NT2/D1 (cell line): ENCODE results near the gene C20orf141.

Source experiments
- DNase-seq: peaks from one replicate; pipeline ENCODE4 v3.0.0-alpha.2; 2011; ENCODE audit warnings: low read depth, low spot score
- H3K27me3 ChIP-seq: 2 replicates; pipeline ENCODE4 v1.6.0; 2011; ENCODE audit warnings: mild to moderate bottlenecking; ENCODE audit not compliant: insufficient read length, insufficient read depth
- H3K36me3 ChIP-seq: 2 replicates; pipeline ENCODE4 v1.6.1; 2011; ENCODE audit warnings: mild to moderate bottlenecking, low read length, mixed read lengths; ENCODE audit not compliant: insufficient read depth, insufficient read length
- H3K4me1 ChIP-seq: 2 replicates; pipeline ENCODE4 v1.5.1; 2011; ENCODE audit not compliant: insufficient read depth, insufficient read length
- H3K4me3 ChIP-seq: 2 replicates; pipeline ENCODE4 v1.5.1; 2011; ENCODE audit warnings: low read depth; ENCODE audit not compliant: insufficient read length
- H3K9ac ChIP-seq: 2 replicates; pipeline ENCODE4 v1.6.0; 2011; ENCODE audit warnings: low read depth; ENCODE audit not compliant: insufficient read length
- H3K9me3 ChIP-seq: 2 replicates; pipeline ENCODE4 v1.5.1; 2011; ENCODE audit warnings: mild to moderate bottlenecking, low read length; ENCODE audit not compliant: insufficient read depth
- SUZ12 ChIP-seq: IDR thresholded peaks from 2 replicates; pipeline ENCODE4 v1.6.1; 2011; ENCODE audit not compliant: insufficient read length, insufficient read depth; ENCODE audit errors: extremely low read depth
- YY1 ChIP-seq: IDR thresholded peaks from 2 replicates; pipeline ENCODE4 v1.6.1; 2011; ENCODE audit not compliant: insufficient read length, insufficient read depth
- ZNF274 ChIP-seq: IDR thresholded peaks from 2 replicates; pipeline ENCODE4 v1.6.1; 2011; ENCODE audit warnings: mild to moderate bottlenecking, low read depth, low read length

The C20orf141 gene

GRCh38 chr20:2800521-2801285 is 14.1 kb upstream of the C20orf141 start, which contains the start of gene CPXM1:
Gene CPXM1 (minus strand): TSS chr20:2800627. CDS start chr20:2800572, 55 bp downstream.
- Histone ChIP-seq H3K9ac (peak within 1 kb of the TSS; percentile 98), H3K27me3 (peaks cover 16% of the 10 kb centered on the region), H3K4me3 (peak within 1 kb of the TSS; percentile 90), H3K4me1 (no peaks in the 10 kb centered on the region), H3K36me3 (peaks cover 30% of the 10 kb centered on the region), H3K9me3 (no peaks in the 10 kb centered on the region)
- DNase-seq: peak; percentile 57
- TF ChIP-seq ZNF274 (no peak), SUZ12 (no peak), YY1 (no peak)

DNA sequence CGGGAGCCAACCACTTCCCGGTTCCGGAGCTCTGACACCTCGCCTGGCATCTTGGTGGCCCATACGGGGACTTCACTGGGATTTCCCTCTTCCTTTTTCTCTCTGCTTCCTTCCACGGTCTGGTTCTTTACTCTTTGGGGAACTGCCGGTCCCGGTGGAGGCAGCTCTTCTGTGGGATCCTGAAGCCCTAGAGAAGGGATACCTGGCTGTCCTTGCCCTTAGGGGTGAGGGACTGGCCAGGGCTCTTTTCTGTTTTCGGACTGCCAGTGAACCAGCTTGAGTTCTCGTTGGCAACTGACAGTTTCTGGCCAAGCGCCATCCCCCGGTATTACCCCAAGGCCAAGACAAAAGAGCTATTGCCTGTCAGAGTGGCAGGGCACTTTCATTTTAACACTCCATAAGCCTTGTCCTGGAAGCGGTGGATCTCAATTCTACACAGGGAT is 13.5 kb upstream of the C20orf141 start:
- peaks cover 16% of the 10 kb centered on the region for H3K27me3 ChIP-seq
- H3K4me1 ChIP-seq: no peaks in the 10 kb centered on the region
- DNase-seq: no peak
- H3K36me3 ChIP-seq: peaks cover 24% of the 10 kb centered on the region
- peak overlapping the region; percentile 54 for H3K9ac ChIP-seq
- no peaks in the 10 kb centered on the region for H3K9me3 ChIP-seq
- peak overlapping the region; percentile 90 for H3K4me3 ChIP-seq
- TF ChIP-seq ZNF274 (peak; percentile 43; the same call in 1 of the 2 replicates), YY1 (no peak), SUZ12 (no peak)

DNA sequence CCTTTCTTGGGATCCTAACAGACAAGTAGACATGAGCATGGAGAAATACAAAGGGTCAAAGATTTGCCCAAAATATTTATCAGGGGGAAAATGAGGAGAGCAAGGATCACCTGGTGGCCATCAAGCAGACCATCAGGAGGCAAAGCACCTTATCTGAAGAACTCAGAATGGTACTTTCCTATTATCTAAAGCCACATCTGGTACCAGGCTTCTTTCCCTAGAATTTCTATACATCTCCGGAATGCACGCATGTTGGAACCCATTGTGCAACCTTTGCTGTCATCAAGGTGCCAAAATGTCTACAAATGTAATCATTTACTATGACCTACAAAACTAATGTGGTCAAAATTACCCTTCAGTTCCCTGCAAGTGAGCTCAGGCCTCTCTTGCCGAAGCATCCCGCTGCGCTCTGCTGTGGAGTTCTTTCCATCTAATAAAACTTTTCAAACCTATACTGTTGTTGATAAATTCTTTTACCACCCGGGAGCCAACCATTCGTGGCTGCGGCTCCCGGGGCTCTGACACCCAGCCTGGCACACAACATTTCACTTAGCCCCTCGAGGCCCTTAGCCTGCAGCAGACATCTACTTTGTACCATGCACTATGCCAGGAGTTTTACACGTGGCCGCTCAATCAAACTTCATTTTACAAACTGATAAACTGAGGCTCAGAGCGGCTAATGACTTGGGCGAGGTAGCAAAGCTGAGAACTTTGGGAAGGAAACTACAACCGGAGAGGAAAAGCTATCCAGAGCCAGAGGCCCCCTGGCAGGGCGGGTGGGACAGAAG is 10.6 kb upstream of the C20orf141 start:
- Histone ChIP-seq H3K4me3 (no peak overlapping the region), H3K9me3 (no peaks in the 10 kb centered on the region)

GRCh38 chr20:2804852-2805688 is 9.7 kb upstream of the C20orf141 start:
- Histone ChIP-seq H3K9ac (no peak overlapping the region), H3K36me3 (no peaks in the 10 kb centered on the region), H3K4me3 (no peak overlapping the region), H3K4me1 (no peaks in the 10 kb centered on the region), H3K27me3 (peaks cover 16% of the 10 kb centered on the region), H3K9me3 (no peaks in the 10 kb centered on the region)
- no peak for TF ChIP-seq ZNF274
- TF ChIP-seq SUZ12: no peak
- TF ChIP-seq YY1: no peak
- no peak for DNase-seq

More for the DNA sequence above, 10.6 kb upstream of the C20orf141 start:
- Histone ChIP-seq H3K36me3 (no peaks in the 10 kb centered on the region), H3K4me1 (no peaks in the 10 kb centered on the region), H3K27me3 (peaks cover 16% of the 10 kb centered on the region), H3K9ac (no peak overlapping the region)
- DNase-seq: no peak
- no peak for TF ChIP-seq YY1
- no peak for TF ChIP-seq SUZ12
- no peak for TF ChIP-seq ZNF274

- Histone ChIP-seq H3K9ac (no peak overlapping the region), H3K4me1 (no peaks in the 10 kb centered on the region), H3K27me3 (peaks cover 16% of the 10 kb centered on the region), H3K4me3 (no peak overlapping the region), H3K9me3 (no peaks in the 10 kb centered on the region), H3K36me3 (no peaks in the 10 kb centered on the region)
- DNase-seq: no peak
- TF ChIP-seq SUZ12 (no peak), ZNF274 (no peak), YY1 (no peak)
Measured at GRCh38 chr20:2805689-2806350, 9.0 kb upstream of the C20orf141 start.

GRCh38 chr20:2806351-2806701 is 8.5 kb upstream of the C20orf141 start:
- TF ChIP-seq SUZ12: no peak
- TF ChIP-seq ZNF274: no peak
- TF ChIP-seq YY1: no peak
- peaks cover 15% of the 10 kb centered on the region for H3K27me3 ChIP-seq

More at GRCh38 chr20:2806351-2806701, 8.5 kb upstream of the C20orf141 start:
- Histone ChIP-seq H3K9me3 (no peaks in the 10 kb centered on the region), H3K9ac (no peak overlapping the region), H3K36me3 (no peaks in the 10 kb centered on the region), H3K4me1 (no peaks in the 10 kb centered on the region), H3K4me3 (no peak overlapping the region)
- DNase-seq: no peak
